CD8-positive, alpha-beta memory T cell (primary cell): ENCODE measurements around the gene HBS1L. TPM values are rescaled to one million over a fixed set of nuclear protein-coding genes. Genes with fewer than 3 reads are reported as not detected.
A peak's percentile ranks its signal among the peaks of the same experiment; 100 is the strongest.

Experiments used
- CTCF ChIA-PET: fragments of 350-600 bp; sonication (Branson Sonifier 250); formaldehyde crosslinking; loops from one replicate; lab custom pipeline; 2021; ENCODE audit warnings: antibody characterized with exemption; lab: Charles Lee
- POLR2A ChIA-PET: fragments of 350-600 bp; sonication (Branson Sonifier 250); formaldehyde crosslinking; loops from one replicate; lab custom pipeline; 2021; ENCODE audit warnings: antibody characterized with exemption; lab: Charles Lee
- DNase-seq, 5 donors: peaks; one replicate each; pipeline versions ENCODE4 v3.0.0 to v3.0.0-alpha.2; 2020 to 2022; ENCODE audit warnings: mixed read lengths in 1 of 5
- H3K27ac ChIP-seq: one replicate; pipeline ENCODE4 v1.7.0; 2013; ENCODE audit warnings: low read depth, mild to moderate bottlenecking, low read length, moderate library complexity
- H3K27me3 ChIP-seq: 2 replicates; pipeline ENCODE4 v1.7.0; 2013; ENCODE audit warnings: low read length, mild to moderate bottlenecking; ENCODE audit not compliant: insufficient read depth, poor library complexity, severe bottlenecking
- H3K36me3 ChIP-seq: 2 replicates; pipeline ENCODE4 v1.7.0; 2013; ENCODE audit warnings: mild to moderate bottlenecking, low read length, moderate library complexity; ENCODE audit not compliant: insufficient read depth
- H3K4me1 ChIP-seq: 2 replicates; pipeline ENCODE4 v1.7.0; 2013; ENCODE audit warnings: mild to moderate bottlenecking, low read length, moderate library complexity; ENCODE audit not compliant: insufficient read depth
- H3K4me3 ChIP-seq: 2 replicates; pipeline ENCODE4 v1.7.0; 2013; ENCODE audit warnings: mild to moderate bottlenecking, low read length
- H3K9me3 ChIP-seq: 2 replicates; pipeline ENCODE4 v1.7.0; 2013; ENCODE audit warnings: mild to moderate bottlenecking, low read length
- H3K27ac Mint-ChIP-seq, 8 donors: one replicate each; pipeline ENCODE4 v1.8.0; 2020 to 2021; ENCODE audit warnings: mixed read lengths in 8 of 8, mild to moderate bottlenecking in 6 of 8, inconsistent platforms in 3 of 8, moderate library complexity in 3 of 8
- H3K27me3 Mint-ChIP-seq, 2 donors: one replicate each; pipeline ENCODE4 v1.8.0; 2020 to 2021; ENCODE audit warnings: mixed read lengths in 2 of 2, mild to moderate bottlenecking in 1 of 2, moderate library complexity in 1 of 2
- H3K36me3 Mint-ChIP-seq, 3 donors: one replicate each; pipeline ENCODE4 v1.8.0; 2020 to 2021; ENCODE audit warnings: mixed read lengths in 3 of 3, inconsistent platforms in 1 of 3, mild to moderate bottlenecking in 1 of 3
- H3K4me1 Mint-ChIP-seq, 3 donors: one replicate each; pipeline ENCODE4 v1.8.0; 2020 to 2021; ENCODE audit warnings: mixed read lengths in 3 of 3, inconsistent platforms in 1 of 3, mild to moderate bottlenecking in 1 of 3
- H3K4me3 Mint-ChIP-seq, 7 donors: one replicate each; pipeline ENCODE4 v1.8.0; 2020 to 2021; ENCODE audit warnings: mixed read lengths in 7 of 7, mild to moderate bottlenecking in 6 of 7, moderate library complexity in 4 of 7, inconsistent platforms in 2 of 7
- H3K9me3 Mint-ChIP-seq, 5 donors: one replicate each; pipeline ENCODE4 v1.8.0; 2020 to 2022; ENCODE audit warnings: mixed read lengths in 5 of 5, mild to moderate bottlenecking in 3 of 5, moderate library complexity in 2 of 5, inconsistent platforms in 1 of 5
- polyA plus RNA-seq: library from polyadenylated mRNA; unstranded; fragments of 300-500 nt; fragmentation: Illumina TruSeq; gene quantifications from one replicate; pipeline ENCODE4 v1.2.3, GENCODE V29; 2021
- total RNA-seq, 2 experiments: library from RNA; stranded (reverse); gene quantifications; one replicate each; pipeline ENCODE4 v1.2.3, GENCODE V29; 2021

HBS1L gene
- total and polyA plus RNA-seq, 3 experiments from 2014 or later, result 45.6 to 147 (median 145) TPM

DNA sequence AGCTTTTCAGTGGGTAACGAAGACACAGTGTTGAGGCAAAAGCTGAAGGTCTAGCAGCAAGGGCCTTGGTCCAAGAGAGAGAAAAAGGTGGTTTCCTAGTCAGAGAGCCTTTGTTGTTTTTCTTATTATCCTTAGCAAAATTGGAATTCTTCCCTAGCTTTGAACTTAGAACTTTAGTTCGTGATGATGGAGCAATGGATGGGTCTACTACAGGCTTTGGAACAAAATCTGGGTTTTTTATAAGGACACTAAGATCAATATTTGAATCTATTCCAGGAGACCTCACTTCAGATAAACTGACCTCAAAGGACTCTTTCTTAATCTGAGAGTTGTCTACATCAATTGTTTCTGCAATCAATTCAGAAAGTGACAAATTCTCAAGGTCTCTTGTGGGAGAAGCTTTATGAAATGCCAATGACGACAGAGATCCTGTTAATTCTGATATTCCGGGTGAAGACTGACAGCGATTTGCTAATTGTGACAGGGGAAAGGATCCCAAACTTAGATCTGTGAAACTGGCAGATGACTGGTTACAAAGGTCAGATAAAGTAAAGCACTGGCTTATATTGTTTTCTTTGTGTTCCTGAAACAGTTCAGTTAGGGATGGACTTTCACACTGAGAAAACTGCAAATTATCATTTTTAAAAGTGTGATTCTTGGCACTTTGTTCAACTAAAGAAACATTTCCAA, 17.7 kb downstream of the HBS1L start:
- peaks cover 6 to 61% (median 20%) of the 10 kb centered on the region in 3 donors for H3K36me3 Mint-ChIP-seq

DNA sequence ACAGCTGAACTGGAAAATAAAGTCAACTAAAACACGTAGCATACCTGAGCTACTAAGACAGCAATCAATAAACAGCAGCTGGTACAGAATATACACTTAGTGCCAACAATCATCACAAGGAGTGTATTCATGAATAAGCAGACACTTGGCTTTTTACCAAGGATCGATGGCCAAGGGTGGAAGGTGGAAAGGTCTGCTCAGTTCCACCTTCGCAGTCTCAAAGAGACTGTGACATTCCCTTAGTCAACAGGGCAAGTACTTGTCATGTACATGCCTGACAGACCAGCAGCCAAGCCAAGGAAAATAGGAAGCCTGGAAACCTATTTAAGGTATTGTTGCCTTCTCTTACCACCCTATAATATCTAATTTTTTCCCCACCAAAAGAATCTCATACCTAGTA, 21.4 kb downstream of the HBS1L start:
- Histone ChIP-seq H3K27me3 (no peaks in the 10 kb centered on the region), H3K27ac (no peak overlapping the region), H3K4me3 (no peak overlapping the region), H3K36me3 (peaks cover 11% of the 10 kb centered on the region), H3K4me1 (peaks cover 30% of the 10 kb centered on the region), H3K9me3 (no peaks in the 10 kb centered on the region)
- Mint-ChIP-seq H3K4me1 (peaks cover 30 to 62% (median 48%) of the 10 kb centered on the region in 3 donors), H3K9me3 (no peaks in the 10 kb centered on the region), H3K27me3 (no peaks in the 10 kb centered on the region), H3K36me3 (peaks cover 0 to 57% (median 22%) of the 10 kb centered on the region in 3 donors), H3K4me3 (no peak overlapping the region), H3K27ac (peak overlapping the region in 3 of 8 donors; percentile 25 to 66 (median 26))
- DNase-seq, result no peak
- ChIA-PET CTCF (interaction anchor here (1.0 kb wide), 1 partner anchor 55 kb away, joined by 4 read pairs; no protein-coding TSS in a partner anchor), POLR2A (interaction anchor here (0.5 kb wide), 1 partner anchor 107 kb away, joined by 3 read pairs; no protein-coding TSS in a partner anchor)

More for the DNA sequence above, 17.7 kb downstream of the HBS1L start:
- H3K36me3 ChIP-seq, result peaks cover 15% of the 10 kb centered on the region
- ChIA-PET POLR2A (no interaction called here), CTCF (no interaction called here)
- H3K27me3 Mint-ChIP-seq, result no peaks in the 10 kb centered on the region
- no peak overlapping the region for H3K4me3 Mint-ChIP-seq
- no peaks in the 10 kb centered on the region for H3K27me3 ChIP-seq
- H3K9me3 ChIP-seq, result no peaks in the 10 kb centered on the region
- H3K4me3 ChIP-seq, result no peak overlapping the region
- H3K9me3 Mint-ChIP-seq, result no peaks in the 10 kb centered on the region
- H3K4me1 ChIP-seq, result peaks cover 5% of the 10 kb centered on the region
- DNase-seq, result no peak
- H3K4me1 Mint-ChIP-seq, result peaks cover 16 to 42% (median 30%) of the 10 kb centered on the region in 3 donors
- peak overlapping the region in 4 of 8 donors; percentile 1 to 69 (median 28) for H3K27ac Mint-ChIP-seq
- H3K27ac ChIP-seq, result no peak overlapping the region

DNA sequence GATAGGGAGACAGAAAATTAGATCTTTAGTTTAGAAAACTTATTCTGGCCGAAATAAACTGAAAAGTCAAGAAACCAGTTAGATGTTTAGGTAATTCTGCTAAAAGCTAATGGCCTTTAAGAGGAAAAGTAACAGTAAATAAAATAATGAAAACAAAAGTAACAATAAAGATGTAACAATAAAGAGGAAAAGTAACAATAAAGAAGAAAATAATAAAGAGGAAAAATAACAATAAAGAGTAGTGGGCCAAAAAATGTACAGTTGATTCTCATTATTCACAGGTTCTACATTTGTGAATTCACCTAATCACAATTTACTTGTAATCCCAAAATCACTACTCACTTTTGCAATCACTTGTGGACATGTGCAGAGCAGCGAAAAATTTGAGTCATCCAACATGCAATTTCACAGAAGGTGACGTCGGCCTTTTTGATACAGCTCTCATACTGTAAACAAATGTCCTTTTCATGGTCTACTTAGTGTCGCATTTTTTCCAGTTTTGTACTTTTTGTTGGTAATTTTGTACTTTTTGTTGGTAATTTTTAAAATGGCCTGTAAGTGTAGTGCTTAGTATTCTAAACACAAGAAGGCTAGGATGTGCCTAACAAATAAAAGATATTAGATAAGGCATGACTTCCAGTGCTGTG, 24.0 kb downstream of the HBS1L start:
- Mint-ChIP-seq H3K4me1 (peaks cover 41 to 71% (median 64%) of the 10 kb centered on the region in 3 donors), H3K9me3 (no peaks in the 10 kb centered on the region), H3K27me3 (no peaks in the 10 kb centered on the region), H3K27ac (peak overlapping the region; percentile 15 to 82 (median 67)), H3K36me3 (peaks cover 0 to 47% (median 18%) of the 10 kb centered on the region in 3 donors), H3K4me3 (peak overlapping the region in 6 of 7 donors; percentile 7 to 59 (median 28))
- Histone ChIP-seq H3K27me3 (no peaks in the 10 kb centered on the region), H3K9me3 (no peaks in the 10 kb centered on the region), H3K27ac (no peak overlapping the region), H3K4me1 (peaks cover 30% of the 10 kb centered on the region), H3K36me3 (no peaks in the 10 kb centered on the region), H3K4me3 (no peak overlapping the region)
- no peak for DNase-seq
- ChIA-PET POLR2A (no interaction called here), CTCF (no interaction called here)

DNA sequence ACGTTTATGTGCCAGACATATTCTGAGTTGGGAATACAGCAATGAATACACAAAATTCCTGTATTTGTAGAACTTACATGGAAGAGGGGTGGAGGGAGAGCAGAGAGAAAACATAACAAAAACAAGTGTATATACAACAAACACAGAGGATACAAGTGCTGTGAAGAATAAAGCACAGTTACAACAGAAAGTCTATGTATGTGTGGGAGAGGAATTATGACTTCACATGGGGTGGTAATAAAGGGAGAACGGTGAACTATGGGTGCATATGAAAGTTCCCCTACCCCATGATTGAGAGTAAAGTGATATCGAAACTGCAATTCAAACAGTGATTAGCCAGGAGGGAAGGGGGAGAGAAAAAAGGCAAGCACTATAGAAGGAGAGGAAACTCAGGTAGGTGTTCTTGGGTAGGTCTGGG, 24.6 kb downstream of the HBS1L start:
- H3K36me3 Mint-ChIP-seq, result peaks cover 0 to 47% (median 18%) of the 10 kb centered on the region in 3 donors
- DNase-seq, result peak in 2 of 5 donors; percentile 5 to 27

DNA sequence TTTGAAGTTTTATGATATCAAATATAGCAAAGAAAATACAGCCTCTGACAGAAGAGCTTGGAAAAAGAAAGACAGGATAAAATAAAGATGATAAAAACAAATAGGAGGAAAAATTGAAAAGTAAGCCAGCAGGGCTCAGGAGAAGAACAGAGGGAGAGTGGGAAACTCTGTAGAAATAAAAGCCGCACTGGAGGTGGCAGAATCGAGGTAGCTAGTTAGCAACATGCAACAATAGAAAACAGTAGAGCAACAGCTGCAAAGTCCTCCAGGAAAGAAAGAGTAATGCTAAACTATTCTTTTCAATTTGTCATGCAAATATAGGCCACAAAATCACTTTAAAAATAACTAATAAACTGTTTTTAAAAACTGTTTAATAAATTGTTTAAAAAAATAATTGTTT, 28.8 kb downstream of the HBS1L start:
- no peaks in the 10 kb centered on the region for H3K36me3 ChIP-seq
- H3K9me3 ChIP-seq, result no peaks in the 10 kb centered on the region
- peaks cover 41% of the 10 kb centered on the region for H3K4me1 ChIP-seq
- peaks cover 0 to 24% (median 8%) of the 10 kb centered on the region in 3 donors for H3K36me3 Mint-ChIP-seq
- ChIA-PET POLR2A (no interaction called here), CTCF (no interaction called here)
- H3K4me3 Mint-ChIP-seq, result no peak overlapping the region
- H3K4me1 Mint-ChIP-seq, result peaks cover 49 to 69% (median 68%) of the 10 kb centered on the region in 3 donors
- H3K4me3 ChIP-seq, result no peak overlapping the region
- H3K9me3 Mint-ChIP-seq, result no peaks in the 10 kb centered on the region
- no peaks in the 10 kb centered on the region for H3K27me3 Mint-ChIP-seq
- no peaks in the 10 kb centered on the region for H3K27me3 ChIP-seq
- H3K27ac Mint-ChIP-seq, result peak overlapping the region in 3 of 8 donors; percentile 3 to 52 (median 18)
- DNase-seq, result no peak
- no peak overlapping the region for H3K27ac ChIP-seq

More for the DNA sequence above, 24.6 kb downstream of the HBS1L start:
- H3K27me3 ChIP-seq, result no peaks in the 10 kb centered on the region
- Mint-ChIP-seq H3K4me3 (peak overlapping the region in 6 of 7 donors; percentile 7 to 59 (median 28)), H3K4me1 (peaks cover 45 to 77% (median 70%) of the 10 kb centered on the region in 3 donors), H3K27ac (peak overlapping the region; percentile 15 to 82 (median 67)), H3K9me3 (no peaks in the 10 kb centered on the region), H3K27me3 (no peaks in the 10 kb centered on the region)
- CTCF ChIA-PET, result no interaction called here
- no peaks in the 10 kb centered on the region for H3K36me3 ChIP-seq
- H3K27ac ChIP-seq, result no peak overlapping the region
- peaks cover 30% of the 10 kb centered on the region for H3K4me1 ChIP-seq
- no peaks in the 10 kb centered on the region for H3K9me3 ChIP-seq
- POLR2A ChIA-PET, result no interaction called here
- peak overlapping the region; percentile 18 for H3K4me3 ChIP-seq

DNA sequence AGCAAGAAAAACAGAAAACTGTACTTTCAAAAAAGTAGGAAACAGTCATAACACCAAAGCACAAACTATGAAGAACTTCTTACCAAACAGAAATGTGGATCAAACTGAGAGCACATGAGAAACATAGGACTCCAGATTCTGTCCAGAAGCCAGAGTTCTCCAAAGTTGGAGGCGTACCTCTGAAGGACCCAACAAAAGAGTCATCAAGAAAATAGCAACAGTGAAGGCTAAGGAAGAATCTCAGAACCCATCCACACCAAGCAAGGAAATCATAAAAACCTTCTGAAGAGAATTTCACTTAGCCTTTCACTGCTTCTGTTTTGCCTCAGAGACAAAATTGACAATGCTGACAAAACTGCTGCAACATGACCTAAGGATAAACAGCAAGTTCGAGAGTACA, 29.4 kb downstream of the HBS1L start:
- peak overlapping the region in 5 of 8 donors; percentile 18 to 52 (median 26) for H3K27ac Mint-ChIP-seq
- H3K4me3 Mint-ChIP-seq, result no peak overlapping the region
- H3K4me3 ChIP-seq, result no peak overlapping the region
- no peak for DNase-seq
- POLR2A ChIA-PET, result no interaction called here
- no peaks in the 10 kb centered on the region for H3K36me3 ChIP-seq
- H3K36me3 Mint-ChIP-seq, result peaks cover 0 to 19% (median 8%) of the 10 kb centered on the region in 3 donors
- no peaks in the 10 kb centered on the region for H3K9me3 Mint-ChIP-seq
- H3K27me3 Mint-ChIP-seq, result no peaks in the 10 kb centered on the region
- peaks cover 47 to 70% (median 66%) of the 10 kb centered on the region in 3 donors for H3K4me1 Mint-ChIP-seq
- peaks cover 39% of the 10 kb centered on the region for H3K4me1 ChIP-seq
- H3K27me3 ChIP-seq, result no peaks in the 10 kb centered on the region
- no peak overlapping the region for H3K27ac ChIP-seq
- CTCF ChIA-PET, result no interaction called here
- no peaks in the 10 kb centered on the region for H3K9me3 ChIP-seq

DNA sequence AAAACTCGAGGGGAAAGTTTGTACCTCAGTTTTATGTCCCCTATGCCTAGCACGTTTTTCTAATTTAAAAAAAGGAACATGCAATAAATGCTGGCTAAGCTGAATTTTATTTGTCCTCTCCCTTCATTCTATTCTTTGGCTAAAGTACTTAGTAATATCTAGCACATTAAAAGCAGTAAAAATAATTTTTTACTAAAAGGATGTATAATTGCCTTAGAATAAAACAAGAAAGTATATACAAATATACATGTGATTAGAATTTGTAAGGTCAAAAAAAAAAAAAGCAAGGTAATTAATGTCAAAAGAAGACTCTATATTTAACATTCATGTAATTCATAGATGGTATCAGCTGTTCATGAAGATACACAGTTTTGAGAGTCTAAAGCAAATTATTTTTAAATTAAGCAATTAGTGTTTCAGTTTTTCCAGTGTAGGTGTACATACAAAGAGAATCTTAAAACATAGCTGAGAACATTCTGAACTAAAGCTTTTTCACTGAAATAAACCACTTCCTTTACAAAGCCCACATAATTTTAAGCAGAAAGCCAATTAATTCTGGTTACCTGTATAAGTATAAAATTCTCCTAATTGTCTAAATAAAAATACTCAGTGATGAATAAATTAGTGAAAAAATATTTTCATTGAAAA, 32.4 kb downstream of the HBS1L start:
- peak overlapping the region in 5 of 8 donors; percentile 17 to 74 (median 60) for H3K27ac Mint-ChIP-seq
- H3K27me3 ChIP-seq, result no peaks in the 10 kb centered on the region
- no peaks in the 10 kb centered on the region for H3K9me3 Mint-ChIP-seq
- DNase-seq, result no peak
- no peaks in the 10 kb centered on the region for H3K9me3 ChIP-seq
- H3K4me1 ChIP-seq, result peaks cover 43% of the 10 kb centered on the region
- H3K27ac ChIP-seq, result no peak overlapping the region
- no peak overlapping the region for H3K4me3 ChIP-seq
- peaks cover 41 to 66% (median 64%) of the 10 kb centered on the region in 3 donors for H3K4me1 Mint-ChIP-seq
- H3K4me3 Mint-ChIP-seq, result peak overlapping the region in 5 of 7 donors; percentile 3 to 48 (median 23)
- H3K36me3 Mint-ChIP-seq, result peaks cover 0 to 10% (median 4%) of the 10 kb centered on the region in 3 donors
- ChIA-PET POLR2A (interaction anchor here (0.7 kb wide), 1 partner anchor 29 kb away, joined by 3 read pairs; no protein-coding TSS in a partner anchor), CTCF (no interaction called here)
- no peaks in the 10 kb centered on the region for H3K27me3 Mint-ChIP-seq
- H3K36me3 ChIP-seq, result no peaks in the 10 kb centered on the region
